Midbrain (tissue), 1 donor: Measurements from ENCODE around the gene CILP2.

ENCODE experiments used
- DNase-seq: peaks from one replicate; lab custom pipeline; 2025; lab: John Stamatoyannopoulos, UW

The CILP2 gene

DNA sequence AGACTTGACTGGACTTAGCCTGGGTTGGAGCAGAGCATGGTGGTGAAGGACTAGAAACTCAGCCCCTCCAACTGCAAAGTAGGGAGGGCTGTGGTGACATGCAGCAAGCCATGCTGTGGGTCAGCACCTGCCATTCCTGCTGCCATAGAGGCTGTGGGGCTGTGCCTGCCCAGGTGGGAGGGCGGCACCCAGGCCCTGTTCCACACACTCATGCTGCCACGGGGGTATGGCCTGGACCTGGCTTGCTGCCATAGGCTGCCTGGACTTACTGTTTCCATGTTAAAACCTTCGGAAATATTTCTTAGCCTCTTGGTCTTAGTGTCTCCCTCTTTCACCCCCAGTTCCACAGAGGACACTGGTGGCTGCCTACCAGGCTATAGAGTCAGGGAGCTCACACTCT lies 29.3 kb downstream of the CILP2 start:
- DNase-seq, result no peak

GRCh38 chr19:19568802-19569756 lies 31.0 kb downstream of the CILP2 start:
- DNase-seq, result no peak

GRCh38 chr19:19570571-19570970 lies 32.5 kb downstream of the CILP2 start:
- no peak for DNase-seq

DNA sequence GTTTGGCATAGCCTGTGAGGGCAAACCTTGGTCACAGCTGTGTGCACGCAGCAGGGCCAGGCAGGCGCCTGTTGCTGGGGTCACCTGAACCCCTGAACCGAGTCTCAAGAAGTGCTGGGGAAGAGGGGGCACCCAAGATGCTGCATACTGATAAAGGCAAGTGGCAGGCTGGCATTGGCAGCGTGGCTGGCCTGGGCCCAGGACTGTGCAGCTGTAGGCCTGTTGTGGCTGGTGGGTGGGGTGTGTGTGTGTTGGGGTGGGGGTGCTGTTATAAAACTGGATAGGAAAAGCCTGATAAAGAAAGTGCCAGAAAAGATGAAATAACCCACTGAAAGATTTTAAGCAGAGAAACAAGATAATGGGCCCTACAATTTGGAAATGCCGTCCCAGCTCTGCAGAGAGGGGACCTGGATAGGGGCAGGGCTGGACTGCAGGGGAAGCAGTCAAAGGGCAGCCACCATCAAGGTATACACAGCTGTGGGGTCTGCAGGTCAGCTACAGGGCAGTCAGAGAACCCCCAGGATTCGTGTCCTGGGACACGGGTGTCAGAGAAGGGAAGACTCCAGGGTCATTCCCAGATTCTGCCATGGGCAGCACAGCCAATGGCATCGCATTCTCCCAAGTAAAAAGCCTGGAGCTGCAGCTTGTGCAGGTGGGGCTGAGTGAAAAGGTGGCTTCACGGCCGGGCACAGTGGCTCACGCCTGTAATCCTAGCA lies 33.2 kb downstream of the CILP2 start:
- DNase-seq, result no peak

DNA sequence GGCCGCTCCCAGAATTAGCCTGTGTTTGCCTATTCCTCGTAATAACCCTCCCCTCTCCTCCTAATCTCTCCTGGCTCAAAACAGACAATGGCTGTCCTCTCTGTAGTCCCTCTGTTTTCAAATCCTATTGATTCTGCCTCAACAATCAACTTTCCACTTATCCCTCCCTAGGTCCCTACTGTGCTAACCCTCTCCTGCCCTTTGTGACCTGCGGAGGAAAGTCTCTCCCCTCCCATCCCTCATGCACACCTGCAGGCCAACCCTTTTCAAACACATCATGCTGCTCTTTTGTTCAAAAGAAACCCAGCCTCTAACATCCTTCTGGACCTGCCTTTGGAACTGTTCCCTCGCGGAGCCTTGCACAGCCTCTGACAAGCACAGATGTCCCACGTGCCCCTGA lies 37.3 kb downstream of the CILP2 start:
- no peak for DNase-seq

- DNase-seq, result no peak
Observed at GRCh38 chr19:19578252-19578651, 40.2 kb downstream of the CILP2 start.

DNA sequence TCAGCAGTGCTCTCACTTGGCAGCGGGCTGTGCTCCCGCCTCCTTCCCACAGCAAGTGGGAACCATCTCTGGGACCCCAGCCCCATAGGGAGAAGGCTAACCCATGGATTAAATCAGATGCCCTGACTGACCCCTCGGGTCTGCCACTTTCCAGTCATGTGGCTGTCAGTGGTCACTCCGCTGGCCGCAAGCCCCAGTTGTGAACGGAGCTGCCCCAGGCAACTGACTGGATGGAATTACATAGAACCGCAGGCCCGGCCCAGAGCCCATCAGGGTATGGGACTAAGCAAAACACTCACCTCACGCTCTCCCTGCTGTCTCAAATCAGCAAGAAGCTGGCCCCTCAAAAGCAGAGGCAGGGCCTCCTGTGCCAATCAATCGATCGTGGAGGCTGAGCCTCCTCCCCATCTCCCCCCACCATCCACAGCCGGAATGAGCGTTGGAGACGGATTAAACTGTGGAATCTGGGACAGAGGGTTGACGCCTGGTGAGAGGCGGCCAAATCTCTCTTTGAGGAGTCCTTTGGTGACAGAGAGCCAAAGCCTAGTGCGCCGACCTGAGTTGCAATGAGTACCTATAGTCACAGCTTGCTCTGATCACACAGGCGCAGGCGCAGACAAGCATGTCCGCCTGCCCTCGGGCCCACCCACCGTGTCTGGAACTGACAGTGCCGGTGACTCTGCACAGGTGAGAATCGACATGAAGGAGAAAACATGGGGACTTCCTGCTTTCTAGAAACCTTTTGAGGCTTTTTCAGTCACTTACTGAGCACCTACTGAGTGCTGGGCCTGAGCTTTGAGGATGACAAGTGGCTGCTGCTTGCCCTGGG lies 41.7 kb downstream of the CILP2 start:
- peak; percentile 1 for DNase-seq

GRCh38 chr19:19580418-19580817 lies 42.4 kb downstream of the CILP2 start:
- DNase-seq, result no peak

DNA sequence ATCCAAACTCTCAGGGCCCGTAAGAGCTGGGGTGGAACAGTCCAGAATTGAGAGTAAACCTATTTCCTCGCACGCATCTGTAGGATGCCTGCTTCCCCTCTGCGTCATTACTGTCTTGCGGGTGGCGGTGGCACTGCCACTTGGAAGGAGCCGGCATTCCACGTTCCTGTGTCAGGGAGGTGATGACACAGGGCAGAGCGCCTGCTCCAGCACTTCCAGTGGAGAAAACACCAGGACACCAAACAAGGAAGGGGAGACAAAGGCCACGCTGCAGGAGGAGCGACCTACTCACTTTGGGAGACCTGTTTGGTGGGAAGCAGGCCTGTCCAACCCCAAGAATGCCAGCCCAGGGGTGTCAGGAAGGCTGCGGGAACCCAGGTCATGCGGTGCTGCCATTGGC lies 43.3 kb downstream of the CILP2 start:
- DNase-seq, result no peak

DNA sequence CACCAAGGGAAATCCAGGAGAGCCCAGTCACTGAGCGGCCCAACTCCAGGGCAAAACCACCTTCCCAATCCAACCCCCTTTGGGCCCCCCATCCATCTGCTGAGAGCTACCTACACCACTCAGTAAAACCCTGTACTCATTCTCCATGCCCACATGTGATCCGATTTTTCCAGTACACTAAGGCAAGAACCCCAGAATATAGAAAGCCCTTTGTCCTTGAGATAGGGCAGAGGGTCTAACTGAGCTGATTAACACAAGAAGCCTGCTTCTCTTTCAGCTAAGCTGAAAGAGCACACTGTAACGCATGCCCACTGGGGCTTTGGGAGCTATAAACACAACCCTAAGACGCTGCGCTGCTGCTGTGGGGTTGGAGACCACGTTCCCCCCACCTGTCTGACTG lies 44.4 kb downstream of the CILP2 start:
- DNase-seq, result no peak

DNA sequence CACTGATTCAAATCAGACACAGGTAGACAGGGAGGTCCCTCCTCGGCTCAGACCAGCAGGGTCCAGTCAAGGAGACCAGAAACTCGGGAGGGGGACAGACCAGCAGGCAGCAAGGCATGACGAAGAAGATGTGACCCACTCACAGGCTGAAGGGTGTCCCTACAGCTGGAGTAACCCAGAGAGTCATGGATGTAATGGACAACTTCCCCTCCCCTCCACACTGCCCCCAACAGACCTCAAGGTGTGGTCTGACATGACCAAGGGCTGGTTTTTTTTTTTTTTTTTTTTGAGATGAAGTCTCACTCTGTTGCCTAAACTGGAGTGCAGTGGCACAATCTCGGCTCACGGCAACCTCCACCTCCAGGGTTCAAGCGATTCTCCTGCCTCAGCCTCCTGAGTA lies 46.3 kb downstream of the CILP2 start:
- DNase-seq, result no peak

DNA sequence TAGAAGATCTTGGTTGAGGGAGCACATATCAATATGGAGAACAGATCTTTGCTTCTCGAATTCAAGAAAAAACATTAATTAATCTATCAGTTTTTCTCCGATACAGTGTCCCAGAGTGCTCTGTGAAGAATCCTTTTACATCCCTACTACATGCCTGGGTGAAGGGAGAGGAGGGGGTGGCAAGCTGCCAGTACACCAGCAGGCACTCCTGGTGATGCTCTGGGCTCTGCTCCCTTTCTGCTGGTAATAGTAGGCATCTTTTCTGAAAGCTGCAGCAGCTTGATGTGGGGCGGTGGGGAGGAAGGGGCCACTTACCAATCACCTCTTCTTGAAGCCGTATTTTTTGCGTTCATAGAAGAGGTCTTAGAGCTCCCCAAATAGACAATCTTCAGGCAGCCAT lies 49.7 kb downstream of the CILP2 start:
- no peak for DNase-seq

- DNase-seq, result no peak
Observed at GRCh38 chr19:19588546-19588945, 50.5 kb downstream of the CILP2 start.

GRCh38 chr19:19591133-19591825 lies 53.2 kb downstream of the CILP2 start:
- no peak for DNase-seq

- no peak for DNase-seq
Observed at GRCh38 chr19:19592690-19593089, 54.6 kb downstream of the CILP2 start.

DNA sequence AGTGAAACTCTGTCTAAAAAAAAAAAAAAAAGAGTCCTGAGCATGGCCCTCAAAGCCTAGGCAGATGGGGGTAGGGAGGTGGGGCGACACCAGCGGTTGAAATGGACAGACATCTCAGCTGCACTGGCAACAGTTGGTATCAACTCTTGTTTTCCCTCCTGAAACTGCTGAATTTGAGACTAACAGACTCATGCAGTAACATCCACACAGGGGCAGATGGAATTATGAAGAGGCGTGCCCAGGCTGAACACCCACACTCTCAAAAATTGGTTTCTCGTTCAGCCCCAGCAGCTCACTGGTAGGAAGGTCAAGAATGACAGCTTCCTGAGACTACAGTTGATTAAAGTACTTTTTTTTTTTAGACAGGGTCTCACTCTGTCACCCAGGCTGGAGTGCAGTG lies 56.3 kb downstream of the CILP2 start:
- no peak for DNase-seq

- no peak for DNase-seq
Observed at GRCh38 chr19:19595171-19595701, 57.2 kb downstream of the CILP2 start.
